HK-2 (cell line): Measurements from ENCODE around the gene ASTL.

Source experiments
- DNase-seq: peaks from one replicate; pipeline ENCODE4 v3.0.0-alpha.2; 2018; ENCODE audit not compliant: unreplicated experiment

The ASTL gene

DNA sequence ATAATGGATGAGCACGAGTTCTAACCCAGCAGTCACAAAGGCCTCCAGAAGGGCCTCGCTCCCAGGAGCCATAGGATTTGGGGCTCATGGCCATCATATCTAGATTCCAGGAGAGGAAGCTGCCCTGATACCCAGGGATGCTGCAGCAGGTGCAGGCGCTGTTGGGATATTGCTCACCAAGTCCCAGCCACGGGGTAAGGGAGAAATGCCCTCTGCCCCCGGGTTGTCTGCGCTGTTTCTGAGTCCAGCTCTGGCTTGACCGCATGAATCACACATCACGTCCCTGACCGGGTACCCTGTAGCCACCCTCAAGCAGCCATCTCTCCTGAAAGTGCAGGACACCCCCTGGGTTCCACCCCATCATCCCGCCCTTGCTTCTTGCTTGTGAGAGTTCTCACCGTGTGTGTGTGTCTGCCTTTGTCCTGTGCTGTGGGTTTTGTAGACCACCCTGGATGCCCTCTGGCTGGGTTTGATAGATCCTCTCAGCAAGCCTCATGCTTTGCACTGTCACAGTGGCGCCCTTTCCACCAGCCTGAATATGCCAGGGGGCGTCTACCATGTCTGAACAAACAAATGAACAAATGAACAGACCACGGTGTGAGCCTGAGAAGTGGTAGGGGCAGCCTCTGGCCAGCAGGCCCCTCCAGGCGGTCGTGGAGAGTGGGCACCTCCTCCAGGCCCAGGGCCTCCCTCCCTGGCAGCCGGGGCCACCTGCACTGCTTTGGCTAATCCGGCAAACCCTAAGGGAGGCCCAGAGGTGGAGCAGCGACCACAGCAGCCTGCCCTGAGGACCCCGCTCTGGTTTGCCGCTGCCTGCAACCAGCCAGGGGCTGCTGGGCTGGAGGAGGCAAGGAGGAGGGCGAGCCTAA lies 54.1 kb downstream of the ASTL start:
- DNase-seq, result no peak

- no peak for DNase-seq
Observed at GRCh38 chr2:96083064-96083939, 55.0 kb downstream of the ASTL start.

DNA sequence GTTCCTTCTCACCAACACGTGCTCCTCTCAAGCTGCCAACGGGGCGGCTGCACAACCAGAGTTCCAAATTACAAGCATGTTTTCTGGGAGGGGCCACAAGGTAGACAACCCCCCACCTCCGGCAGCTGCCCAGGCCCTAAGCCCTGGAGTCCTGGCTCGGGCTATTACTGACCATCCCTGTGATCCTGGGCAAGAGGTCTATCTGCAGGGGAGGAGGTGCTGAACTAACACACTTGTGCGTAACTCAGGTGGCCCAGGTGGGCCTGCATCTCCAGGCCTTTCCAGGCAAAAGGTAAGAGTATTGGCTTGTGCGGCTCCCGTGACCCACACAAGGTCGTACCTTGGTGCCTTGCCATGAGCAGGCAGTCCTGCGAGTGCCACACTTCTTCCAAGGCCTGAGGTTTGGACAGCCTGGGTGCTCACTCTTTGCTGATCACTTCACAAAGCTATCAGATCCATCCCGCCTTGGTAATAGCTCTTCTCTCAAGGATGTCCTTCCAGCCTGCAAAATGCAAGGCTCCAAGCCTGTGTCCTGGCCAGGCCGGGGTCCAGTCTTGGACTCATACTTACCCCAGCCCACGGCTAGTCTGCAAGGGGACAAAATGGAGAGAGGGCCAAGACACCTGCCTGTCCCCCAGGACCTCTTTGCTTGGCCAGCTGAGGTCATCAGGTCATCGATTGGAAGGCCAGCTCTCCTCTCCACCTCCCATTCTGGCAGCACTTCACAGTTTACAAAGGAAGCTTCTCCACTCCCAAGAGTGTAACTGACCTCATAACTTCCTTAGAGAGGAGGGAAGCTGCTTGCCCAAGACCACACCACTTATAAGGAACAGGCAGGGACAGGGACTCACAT lies 55.9 kb downstream of the ASTL start:
- DNase-seq, result no peak

DNA sequence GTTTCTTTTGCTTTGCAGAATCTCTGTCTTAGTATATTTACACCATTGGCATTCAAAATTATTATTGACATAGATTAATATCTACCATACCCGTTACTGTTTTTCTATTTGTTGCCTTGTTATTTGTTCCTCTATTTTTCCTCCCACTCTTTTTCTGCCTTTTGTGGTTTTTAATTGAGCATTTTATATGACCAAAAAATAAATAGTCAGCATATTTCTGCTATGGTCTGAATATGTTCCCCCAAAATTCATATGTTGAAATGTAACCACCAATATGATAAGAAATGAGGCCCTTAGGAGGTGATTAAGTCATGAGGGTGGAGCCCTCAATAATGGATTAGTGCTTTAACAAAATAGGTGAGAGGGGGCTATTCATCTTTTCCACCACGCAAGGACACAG lies 57.3 kb downstream of the ASTL start:
- DNase-seq, result no peak

DNA sequence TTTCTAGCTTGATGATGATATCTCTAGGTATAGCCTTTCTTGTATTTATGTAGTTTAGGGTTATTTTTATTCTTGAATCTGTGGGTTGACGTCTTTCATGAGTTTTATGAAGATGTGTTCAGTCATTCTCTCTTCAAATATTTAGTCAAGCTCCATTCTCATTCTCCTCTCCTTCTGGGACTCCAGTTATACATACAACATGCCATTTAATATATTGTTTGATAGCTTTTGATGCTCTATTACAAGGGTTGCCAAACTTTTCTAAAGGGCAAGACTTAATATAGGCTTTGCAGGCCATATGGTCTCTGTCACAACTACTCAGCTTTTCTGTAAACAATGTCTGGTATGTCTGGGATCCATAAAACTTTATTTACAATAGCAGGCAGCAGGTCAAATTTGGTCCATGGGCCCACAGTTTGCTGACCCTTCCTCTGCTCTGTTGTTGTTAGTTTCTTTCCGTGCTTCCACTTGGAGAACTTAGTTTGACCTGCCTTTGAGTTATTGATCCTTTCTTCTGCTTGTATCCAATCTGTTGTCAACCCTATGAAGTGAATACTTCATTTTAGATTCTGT lies 63.0 kb downstream of the ASTL start:
- DNase-seq, result no peak

- no peak for DNase-seq
Observed at GRCh38 chr2:96074156-96074555, 64.1 kb downstream of the ASTL start.

DNA sequence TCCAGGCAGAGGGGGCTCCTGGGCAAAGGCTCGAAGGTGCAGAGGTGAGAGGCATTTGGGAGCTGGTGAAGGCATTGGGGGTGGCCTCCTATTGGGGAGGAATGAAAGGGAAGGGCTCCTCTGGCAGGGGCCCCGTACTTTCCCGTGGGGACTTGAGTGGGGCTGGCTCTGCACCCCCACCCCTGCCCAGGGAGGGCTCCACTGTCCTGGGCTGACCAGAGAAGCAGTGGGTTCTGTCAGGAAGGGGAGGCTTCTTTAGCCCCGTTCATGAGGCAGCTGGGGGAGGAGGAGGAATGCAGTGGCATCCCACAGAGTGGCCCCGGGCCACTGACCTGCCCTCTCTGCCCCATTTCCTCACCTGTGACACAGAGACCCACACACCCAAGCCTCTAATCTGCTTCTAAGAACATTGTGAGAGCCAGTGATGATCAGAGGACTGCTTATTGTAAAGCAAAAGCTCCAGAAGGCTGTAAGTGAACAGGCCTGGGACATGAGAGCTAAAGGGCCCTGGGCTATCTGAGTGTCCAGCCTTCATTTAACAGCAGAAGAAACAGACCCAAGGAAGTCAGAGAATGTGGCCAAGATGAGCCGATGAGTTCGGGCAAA lies 65.0 kb downstream of the ASTL start:
- no peak for DNase-seq
